Stimulated activated naive CD4-positive, alpha-beta T cell (primary cell): ENCODE measurements around the gene C19orf18.
"Not testable (repeated sequence)": the region's sequence is repeated elsewhere in the genome, so short reads cannot be mapped to it uniquely, and the experiment has no call there.

ENCODE experiments used
- DNase-seq, 6 experiments: peaks; one replicate each; lab custom pipeline; 2025; lab: John Stamatoyannopoulos, UW

Gene C19orf18

DNA sequence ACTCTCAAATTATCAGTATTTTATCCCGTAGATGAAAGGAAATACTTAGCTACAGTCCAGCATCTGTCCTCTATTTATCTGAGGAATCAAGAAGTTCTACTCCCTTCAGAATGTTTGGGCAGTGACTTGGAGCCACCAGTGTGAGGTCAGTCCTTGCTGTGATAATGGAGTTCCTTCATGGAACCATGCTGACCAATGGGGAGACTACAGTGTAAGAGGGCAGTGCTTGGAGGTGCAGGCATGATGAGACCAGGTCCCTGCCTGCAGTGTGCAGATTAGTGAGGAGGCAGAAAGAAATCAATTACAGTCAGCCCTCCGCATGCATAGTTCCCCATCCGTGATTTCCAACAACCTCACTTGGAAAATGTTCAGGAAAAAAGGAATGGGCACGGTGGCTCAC, at the start of gene C19orf18:
Gene C19orf18, minus strand, starts transcription at position 101 of the 400 bp plus-strand sequence. CDS start 102 bp downstream, outside the sequence.
- DNase-seq: no peak

DNA sequence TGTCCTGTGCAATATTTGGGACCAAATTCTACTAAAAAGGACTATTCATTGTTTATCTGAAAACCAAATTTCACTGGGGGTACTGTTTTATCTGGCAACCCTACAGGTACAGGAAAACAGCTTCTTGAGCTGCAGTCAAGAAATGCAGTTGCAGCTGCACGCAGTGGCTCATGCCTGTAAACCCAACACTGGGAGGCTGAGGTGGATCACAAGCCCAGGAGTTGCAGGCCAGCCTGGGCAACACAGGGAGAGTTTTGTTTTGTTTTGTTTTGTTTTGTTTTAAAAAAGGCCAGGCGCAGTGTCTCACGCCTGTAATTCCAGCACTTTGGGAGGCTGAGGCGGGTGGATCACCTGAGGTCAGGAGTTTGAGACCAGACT, 47.9 kb upstream of the C19orf18 start:
- no peak for DNase-seq

DNA sequence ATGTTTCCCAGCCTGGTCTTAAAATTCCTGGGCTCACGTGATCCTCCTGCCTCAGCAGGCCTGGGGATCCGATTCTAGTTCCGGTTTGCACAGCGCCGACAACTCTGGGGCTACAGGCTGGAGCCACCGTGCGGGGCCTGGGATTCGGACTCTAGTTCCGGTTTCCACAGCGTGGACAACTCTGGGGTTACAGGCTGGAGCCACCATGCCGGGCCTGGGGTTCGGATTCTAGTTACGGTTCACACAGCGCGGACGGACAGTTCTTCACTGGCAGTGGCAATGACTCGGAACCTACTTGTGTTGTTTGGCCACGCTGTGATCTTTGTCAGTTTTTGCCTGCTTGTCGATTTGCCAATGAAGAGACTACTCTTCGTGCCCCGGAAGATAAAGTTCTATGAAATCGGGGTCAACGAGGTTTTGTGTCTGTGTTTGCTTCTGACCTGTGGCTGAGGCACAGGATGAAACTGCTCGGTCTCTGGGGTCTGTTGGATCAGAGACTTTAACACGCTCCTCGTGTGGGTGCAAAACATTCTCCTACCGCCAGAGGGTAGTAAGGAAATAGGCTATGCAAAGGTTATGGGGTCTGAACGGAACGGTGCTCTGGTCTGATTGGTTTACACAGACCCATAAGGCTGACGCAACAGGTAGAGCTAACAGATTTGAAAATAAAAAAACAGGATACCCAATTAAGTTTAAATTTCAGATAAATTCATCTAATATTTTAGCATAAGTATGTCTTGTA, 47.4 kb upstream of the C19orf18 start:
- DNase-seq: peak in 3 of 6 experiments; percentile 28 to 37 (median 31)

DNA sequence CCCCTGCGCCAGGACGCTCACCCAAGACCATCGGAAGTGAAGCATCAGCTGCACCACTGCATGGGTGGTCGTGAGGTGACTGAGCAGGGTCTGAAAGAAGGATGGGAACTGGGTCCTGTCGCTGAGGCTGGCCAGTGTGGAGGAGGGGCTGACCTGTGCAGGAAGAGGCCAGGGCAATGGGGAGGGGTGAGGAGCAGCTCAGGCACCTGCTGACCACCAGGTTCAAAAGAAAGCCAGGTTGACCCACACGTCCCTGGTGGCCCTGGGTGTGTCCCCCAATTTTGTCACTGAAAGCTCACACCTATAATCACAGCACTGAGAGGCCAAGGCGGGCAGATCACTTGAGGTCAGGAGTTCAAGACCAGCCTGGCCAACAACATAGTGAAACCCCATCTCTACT, 45.8 kb upstream of the C19orf18 start:
- no peak for DNase-seq

DNA sequence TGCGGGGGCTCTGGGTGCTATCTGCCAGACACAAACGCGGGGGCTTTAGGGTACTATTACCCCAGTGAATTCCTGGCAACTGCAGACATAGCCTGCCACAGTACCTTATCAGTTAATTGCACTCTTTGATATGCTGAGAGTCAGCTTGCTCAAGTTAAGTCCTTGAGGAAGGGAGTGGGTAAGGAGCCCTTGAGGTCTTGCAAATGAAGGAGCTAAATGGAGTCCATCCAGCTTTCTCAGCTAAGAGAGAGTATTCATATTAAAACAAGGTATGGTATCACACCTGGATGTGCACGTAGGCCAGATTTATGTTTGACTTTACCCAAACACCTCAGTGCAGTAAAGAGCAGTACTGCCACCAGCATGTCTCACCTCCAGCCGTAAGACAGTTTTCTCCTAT, 39.8 kb upstream of the C19orf18 start:
- no peak for DNase-seq

DNA sequence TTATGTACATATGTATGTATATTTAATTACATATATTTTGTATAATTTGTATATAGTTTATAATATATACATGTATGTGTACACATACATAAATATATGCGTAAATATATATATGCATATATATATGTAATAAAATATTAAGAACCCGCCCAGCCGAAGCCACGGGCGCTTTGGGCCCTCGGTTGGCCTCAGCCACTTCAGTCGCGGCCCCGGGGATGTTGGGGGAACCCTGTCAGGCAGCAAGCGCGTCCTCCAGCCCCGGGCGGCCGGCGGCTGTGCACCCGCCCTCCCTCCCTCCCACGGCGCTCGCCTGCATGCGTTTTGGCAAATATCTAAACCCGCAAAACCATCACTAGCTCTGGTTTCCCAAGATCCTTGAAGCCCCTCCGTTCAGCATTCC, 36.2 kb upstream of the C19orf18 start:
- DNase-seq: no peak

DNA sequence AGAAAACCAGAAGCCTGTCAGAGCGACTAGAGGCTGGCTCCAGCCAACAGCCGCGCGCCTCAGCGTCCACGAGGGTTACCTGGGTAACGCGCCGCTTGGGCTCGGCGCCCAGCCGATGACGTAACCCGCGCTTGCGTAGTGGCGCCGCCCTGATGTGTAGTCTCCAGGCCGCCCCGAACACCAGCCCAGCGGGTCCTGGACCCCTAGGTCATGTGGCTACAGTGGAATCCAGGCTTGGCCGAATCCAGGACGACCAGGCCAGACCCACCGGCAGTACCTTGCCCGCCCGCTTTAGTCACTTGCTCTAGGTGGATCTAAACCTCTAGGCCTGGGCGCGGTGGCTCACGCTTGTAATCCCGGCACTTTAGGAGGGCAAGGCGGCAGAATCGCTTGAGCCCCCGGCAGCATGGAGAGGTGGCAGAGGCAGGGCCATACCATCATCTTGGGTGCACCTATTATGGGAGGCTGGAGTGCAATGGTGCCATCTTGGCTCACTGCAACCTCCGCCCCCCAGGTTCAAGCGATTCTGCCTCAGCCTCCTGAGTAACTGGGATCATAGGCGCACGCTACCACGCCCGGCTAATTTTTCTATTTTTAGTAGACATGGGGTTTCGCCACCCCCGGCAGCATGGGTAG, 35.5 kb upstream of the C19orf18 start:
- DNase-seq: peak in 4 of 6 experiments; percentile 2 to 26 (median 19)

DNA sequence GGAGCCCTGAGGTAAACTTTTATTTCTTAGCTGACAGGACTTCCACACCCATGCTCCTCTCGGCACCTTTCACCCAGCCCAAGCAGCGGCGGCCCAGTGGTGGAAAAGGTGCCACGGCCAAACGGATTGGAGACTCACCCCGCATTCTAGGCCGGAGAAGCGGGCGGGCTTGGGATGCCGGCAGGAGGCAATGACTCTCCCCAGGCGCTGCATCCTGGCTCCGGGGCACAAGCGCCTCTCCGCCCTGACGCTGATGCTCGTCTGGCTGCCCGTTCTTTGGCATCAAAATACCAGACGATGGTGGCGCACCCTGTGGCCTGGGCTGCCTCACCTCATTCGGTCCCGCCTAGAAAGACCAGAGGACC, 34.9 kb upstream of the C19orf18 start:
- no peak for DNase-seq

DNA sequence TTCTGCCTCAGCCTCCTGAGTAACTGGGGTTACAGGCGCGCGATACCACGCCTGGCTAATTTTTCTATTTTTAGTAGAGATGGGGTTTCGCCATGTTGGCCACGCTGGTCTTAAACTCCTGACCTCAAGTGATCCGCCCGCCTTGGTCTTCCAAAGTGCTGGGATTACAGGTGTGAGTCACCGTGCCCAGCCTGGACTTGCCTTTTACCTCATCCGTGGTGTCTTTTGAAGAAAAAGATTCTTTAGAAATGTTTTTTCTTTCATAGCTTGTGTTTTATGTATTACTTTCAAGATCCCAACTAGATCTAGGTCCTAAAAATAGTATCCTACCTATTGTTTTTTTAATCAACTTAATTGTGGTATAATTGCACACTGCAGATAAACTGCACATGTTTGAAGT, 34.5 kb upstream of the C19orf18 start:
- DNase-seq: not testable (repeated sequence)

DNA sequence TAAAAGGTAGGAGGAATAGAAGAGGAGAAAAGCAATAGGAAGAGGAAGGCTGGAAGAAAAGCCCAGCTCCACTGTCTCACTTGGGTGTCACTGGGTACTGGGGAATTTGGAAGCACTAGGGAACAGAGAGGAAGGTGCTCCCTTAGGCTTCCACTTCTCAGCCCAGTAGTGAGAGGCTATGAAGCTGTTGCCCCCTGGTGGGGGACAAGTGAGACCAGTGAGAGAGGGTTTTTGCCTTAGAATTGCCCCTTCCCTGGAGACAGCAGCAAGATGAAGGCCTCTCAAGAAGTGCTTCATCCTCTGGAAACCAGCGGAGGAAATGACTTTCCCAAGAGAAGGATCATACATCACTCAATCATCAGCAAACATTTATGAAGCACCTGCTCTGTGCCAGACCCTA, 33.0 kb upstream of the C19orf18 start:
- DNase-seq: no peak

DNA sequence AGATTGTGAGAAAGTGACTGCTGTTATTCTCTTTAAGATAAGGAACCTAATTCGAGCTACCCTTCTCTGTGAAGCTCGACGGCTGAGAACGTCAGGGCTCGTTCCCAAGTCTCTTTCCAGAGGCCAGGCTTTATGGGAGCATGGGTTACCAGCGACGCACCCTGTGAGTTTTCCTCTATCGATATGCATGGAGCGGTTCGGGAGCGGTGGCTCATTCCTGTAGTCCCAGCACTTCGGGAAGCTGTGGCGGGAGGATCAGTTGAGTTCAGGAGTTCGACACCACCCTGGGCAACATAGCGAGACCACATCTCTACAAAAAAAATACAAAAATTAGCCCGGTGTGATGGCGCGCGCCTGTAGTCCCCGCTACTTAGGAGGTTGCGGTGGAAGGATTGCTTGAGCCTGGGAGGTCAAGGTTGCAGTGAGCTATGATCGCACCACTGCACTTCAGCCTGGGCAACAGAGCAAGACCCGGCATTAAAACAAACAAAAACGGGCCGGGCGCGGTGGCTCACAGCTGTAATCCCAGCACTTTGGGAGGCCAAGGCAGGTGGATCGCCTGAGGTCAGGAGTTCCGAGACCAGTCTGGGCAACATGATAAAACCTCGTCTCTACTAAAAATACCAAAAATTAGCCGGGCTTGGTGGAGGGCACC, 29.0 kb upstream of the C19orf18 start:
- no peak for DNase-seq

DNA sequence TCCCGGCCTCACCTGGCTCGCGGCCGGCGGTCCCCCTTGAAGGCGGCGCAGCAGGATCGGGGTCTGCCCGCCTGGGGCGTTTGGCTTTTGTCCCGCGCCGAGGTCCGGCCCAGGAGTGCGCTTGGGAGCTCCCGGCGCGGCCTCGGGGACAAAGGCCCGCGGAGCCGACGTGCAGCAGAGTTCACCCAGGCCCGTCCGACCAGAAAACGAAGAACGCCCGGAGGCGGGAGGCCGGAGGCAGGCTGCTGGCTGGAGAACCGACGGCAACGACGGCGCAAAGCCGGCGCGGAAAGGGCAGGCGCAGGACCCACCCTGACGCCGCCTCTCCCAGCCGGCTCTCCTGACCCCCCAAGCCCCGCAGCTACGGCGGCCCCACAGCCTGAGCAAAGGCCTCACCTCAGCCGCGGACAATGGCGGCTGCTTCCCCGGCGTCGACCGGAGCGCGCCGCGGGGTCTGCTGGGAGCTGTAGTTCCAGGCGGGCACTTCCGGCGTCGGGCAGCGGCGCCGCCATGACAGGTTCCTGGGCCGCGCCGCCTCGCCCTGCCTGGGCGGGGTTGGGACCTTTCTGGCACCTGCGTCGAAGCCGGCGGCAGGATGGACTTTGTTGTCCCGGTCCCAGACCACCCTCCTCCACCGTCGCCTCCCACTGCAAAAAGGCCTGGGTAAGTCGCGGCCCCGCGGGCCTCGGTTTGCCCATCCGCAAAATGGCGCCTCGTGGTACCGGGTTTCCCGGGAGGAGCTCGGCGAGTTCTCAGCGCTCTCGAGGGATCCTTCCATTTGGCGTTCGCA, 28.2 kb upstream of the C19orf18 start, which contains the start of gene ZNF606:
Gene ZNF606, minus strand, starts transcription at position 437 of the 790 bp plus-strand sequence. CDS start 1,501 bp downstream, outside the sequence.
- peak; percentile 72 to 85 (median 78) for DNase-seq

DNA sequence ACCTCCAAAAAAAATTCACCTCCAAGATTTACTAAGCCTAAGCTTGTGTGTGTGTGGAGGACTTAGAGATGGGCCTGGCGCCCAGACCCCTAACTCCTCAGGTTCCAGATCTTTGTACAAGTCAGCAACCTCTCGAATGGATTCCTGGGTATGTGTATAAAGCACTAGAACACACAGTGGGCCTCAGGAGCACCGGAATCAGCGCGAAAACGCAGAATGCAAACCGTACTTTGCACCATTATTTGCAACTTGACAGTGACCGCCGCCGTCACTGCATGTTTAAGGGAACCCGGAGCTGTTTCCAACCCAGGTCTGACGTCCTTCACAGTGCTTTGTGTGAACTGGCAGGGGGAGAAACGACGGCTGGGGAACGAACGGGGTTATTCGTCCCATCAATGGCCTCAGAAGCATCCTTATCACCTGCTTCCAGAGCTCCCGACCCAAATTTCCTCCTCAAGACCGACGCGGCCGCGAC, 27.6 kb upstream of the C19orf18 start:
- peak in 3 of 6 experiments; percentile 6 to 71 (median 23) for DNase-seq

DNA sequence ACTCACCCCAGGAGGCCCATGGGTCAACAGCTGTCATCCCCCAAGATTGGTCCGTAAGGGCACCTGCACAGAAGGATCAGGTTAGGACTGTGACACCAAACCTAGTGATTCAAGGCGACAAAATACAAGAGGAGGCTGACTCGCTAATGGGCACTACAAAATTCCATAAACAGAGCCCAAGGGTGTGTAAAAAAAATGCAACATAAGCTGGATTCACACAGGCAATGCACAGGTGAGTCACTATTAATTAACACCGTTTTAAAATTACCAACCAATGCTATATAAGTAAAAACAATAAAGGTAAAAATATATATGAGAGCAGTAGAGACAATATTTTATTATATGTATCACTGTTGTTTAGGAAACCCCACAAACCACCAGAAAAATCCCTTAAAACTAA, 26.3 kb upstream of the C19orf18 start:
- no peak for DNase-seq

DNA sequence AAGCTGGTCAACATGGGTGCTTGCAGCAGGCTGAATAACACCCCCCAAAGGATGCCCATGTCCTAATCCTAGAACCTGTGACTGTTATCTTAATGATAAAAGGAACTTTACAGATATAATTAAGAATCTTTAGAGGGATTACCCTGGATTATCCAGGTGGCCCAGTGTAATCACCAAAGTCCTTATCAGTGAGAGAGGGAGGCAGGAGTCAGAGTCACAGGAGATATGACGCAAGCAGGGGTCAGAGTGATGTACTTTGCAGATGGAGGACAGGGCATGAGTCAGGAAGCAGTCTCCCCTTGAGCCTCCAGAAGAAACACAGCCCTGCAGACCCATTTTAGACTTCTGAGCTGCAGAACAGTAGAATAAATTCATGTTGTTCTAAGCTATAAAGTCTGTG, 18.5 kb upstream of the C19orf18 start:
- no peak for DNase-seq

DNA sequence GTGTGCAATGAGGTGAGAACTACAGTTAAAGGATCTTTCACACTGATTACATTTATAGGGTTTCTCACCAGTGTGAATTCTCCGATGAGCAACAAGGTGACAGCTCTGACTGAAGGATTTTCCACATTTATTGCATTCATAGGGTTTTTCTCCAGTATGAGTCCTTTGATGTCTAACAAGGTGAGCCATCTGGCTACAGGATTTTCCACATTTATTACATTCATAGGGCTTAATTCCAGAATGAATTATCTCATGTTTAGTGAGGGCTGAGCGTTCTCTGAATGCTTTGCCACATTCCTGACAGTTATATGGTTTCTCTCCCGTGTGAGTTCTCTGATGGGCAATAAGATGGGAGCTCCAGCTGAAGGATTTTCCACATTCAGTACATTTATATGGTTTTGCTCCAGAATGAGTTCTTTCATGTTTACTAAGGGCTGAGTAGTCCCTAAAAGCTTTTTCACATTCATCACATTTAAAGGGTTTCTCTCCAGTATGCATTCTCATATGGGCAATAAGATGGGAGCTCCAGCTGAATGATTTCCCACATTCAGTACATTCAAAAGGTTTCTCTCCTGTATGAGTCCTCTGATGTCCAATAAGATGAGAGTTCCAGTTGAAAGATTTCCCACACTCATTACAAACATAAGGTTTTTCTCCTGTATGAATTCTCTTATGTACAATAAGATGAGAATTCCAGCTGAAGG, 4.4 kb upstream of the C19orf18 start:
- no peak for DNase-seq

DNA sequence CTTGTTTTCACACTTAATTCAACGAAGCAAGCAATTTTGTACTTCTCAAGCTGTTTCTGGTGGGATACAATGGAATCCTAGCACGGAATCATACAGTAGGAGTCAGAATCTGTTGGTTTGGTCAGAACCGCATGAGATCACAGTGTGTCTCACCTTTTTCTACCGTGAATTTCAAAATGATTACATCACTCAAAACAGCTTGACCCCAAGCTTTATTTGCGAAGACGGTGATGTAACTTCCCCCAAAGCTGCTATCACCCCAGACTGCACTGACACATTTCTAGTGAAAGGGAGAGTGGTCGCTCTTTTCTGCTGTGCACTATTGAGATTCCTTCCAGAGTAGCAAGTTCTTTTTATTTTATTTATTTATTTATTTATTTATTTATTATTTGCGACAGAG, 9.6 kb downstream of the C19orf18 start:
- no peak for DNase-seq

DNA sequence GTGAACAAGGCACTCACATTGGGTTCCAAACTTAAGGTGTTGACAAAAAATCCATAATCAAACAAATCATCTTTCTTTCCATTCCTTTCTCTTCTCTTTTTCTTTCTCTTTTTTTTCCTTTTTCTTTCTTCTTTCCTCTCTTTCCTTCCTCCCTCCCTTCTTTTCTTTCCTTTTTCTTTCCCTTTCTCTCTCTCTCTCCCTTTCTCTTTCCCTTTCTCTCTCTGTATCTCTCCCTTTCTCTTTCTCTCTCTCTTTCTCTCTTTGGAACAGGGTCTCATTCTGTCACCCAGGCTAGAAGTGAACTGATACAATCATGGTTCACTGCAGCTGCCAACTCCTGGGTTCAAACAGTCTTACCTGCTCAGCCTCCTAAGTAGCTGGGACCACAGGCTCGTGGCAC, 12.5 kb downstream of the C19orf18 start:
- no peak for DNase-seq

DNA sequence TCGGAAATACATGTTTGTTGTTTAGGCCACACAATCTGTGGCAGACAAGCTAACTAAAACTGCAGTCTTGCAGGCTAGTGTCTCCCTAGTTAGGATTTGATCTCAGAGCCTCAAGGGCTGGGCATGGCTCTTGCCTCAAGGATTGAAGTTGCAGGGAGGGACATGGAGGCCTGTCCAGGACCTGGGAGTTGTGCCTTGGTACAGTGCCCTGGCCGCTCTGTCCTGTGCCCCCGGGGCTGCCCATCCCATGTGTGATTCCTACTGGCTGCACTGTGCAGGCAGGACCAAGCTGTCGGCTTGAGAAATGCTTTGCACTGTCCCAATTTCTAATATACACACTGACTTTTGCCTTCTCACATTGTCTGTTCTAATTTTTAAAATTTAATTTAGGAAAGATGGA, 19.3 kb downstream of the C19orf18 start:
- DNase-seq: no peak

DNA sequence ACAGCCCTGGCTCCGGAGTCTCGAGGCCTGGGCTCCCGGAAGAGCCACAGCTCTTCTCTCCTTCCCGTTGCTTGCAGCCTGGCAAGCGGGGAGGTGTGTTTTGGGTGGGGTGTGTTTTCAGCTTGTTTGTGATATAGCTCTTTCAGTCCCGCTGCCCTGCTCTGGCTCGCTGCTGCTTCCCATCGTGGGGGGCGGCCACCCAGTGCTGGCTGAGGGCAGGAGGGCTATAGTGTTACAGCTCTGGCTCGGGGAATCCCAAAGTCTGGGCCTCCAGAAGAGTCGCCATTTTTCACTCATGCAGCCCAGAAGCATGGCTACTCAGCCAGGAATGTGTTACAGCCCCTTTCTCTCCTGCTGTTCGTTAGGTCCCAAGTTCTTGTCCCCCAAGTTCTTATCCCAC, 24.6 kb downstream of the C19orf18 start:
- no peak for DNase-seq

DNA sequence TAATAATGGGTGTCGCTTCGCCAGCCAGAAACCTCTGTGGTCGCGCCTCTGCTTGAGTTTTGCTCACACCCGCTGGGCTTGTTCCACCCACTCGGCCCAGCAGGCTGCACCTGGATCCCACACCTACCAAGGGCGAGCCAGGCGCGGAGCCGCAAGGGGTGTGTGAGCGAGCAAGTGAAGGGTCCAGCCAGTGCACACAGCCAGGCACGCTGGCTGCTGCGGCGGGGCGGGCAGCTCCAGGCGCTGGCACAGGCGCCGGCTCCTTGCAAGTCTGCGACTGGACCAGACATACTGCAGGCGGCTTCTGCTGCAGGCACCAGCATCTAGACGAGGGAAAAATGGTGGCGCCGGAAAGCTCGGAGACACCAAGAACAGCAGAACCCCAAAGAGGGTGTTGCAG, 25.0 kb downstream of the C19orf18 start:
- no peak for DNase-seq
